GM23338 (cell line): ENCODE data around the gene GCNT2. TPM values are rescaled to one million over a fixed set of nuclear protein-coding genes. Genes with fewer than 3 reads are reported as not detected.

Source experiments
- ATAC-seq: fragments of 200-7000 bp; cut with Tn5 transposase; 3 replicates; pipeline ENCODE4 v1.9.1; 2020
- DNase-seq: peaks from one replicate; pipeline ENCODE4 v3.0.0-alpha.2; 2015; ENCODE audit warnings: low spot score
- H2AFZ ChIP-seq: fragments of 200-600 bp; sonication (generic); 2 replicates; pipeline ENCODE4 v1.8.0; 2016; ENCODE audit warnings: antibody characterized with exemption, mild to moderate bottlenecking, moderate library complexity
- H3F3A ChIP-seq: fragments of 200-600 bp; sonication (generic); replicated peaks from 2 replicates; pipeline ENCODE4 v1.8.0; 2017; ENCODE audit warnings: antibody characterized with exemption, mixed run types, low read depth
- H3K27ac ChIP-seq: fragments of 200-600 bp; sonication (generic); 2 replicates; pipeline ENCODE4 v1.6.1; 2016; ENCODE audit warnings: low read depth
- H3K27me3 ChIP-seq: fragments of 200-600 bp; sonication (generic); 2 replicates; pipeline ENCODE4 v1.8.0; 2016; ENCODE audit warnings: mild to moderate bottlenecking, mixed run types, moderate library complexity; ENCODE audit not compliant: insufficient read depth
- H3K36me3 ChIP-seq: fragments of 200-600 bp; sonication (generic); 2 replicates; pipeline ENCODE4 v1.8.0; 2016; ENCODE audit warnings: mild to moderate bottlenecking; ENCODE audit not compliant: insufficient read depth
- H3K4me1 ChIP-seq: fragments of 200-600 bp; sonication (generic); 2 replicates; pipeline ENCODE4 v1.8.0; 2016; ENCODE audit warnings: mild to moderate bottlenecking, moderate library complexity; ENCODE audit not compliant: insufficient read depth
- H3K4me2 ChIP-seq: fragments of 200-600 bp; sonication (generic); 2 replicates; pipeline ENCODE4 v1.7.1; 2017; ENCODE audit warnings: mixed run types
- H3K4me3 ChIP-seq: fragments of 200-600 bp; sonication (generic); 2 replicates; pipeline ENCODE4 v1.6.1; 2016; ENCODE audit warnings: mixed run types
- H3K79me2 ChIP-seq: fragments of 200-600 bp; sonication (generic); replicated peaks from 2 replicates; pipeline ENCODE4 v1.8.0; 2017; ENCODE audit warnings: mild to moderate bottlenecking; ENCODE audit not compliant: insufficient read depth
- H3K9me2 ChIP-seq: fragments of 200-600 bp; sonication (generic); 2 replicates; pipeline ENCODE4 v1.8.0; 2017; ENCODE audit not compliant: insufficient read depth
- H4K20me1 ChIP-seq: fragments of 200-600 bp; sonication (generic); replicated peaks from 2 replicates; pipeline ENCODE4 v1.8.0; 2017; ENCODE audit warnings: mild to moderate bottlenecking; ENCODE audit not compliant: insufficient read depth
- H3K27ac Mint-ChIP-seq: 2 replicates; pipeline ENCODE4 v1.8.0; 2020; ENCODE audit warnings: inconsistent platforms, mild to moderate bottlenecking, moderate library complexity, mixed read lengths
- H3K27me3 Mint-ChIP-seq: 3 replicates; pipeline ENCODE4 v1.8.0; 2022; ENCODE audit warnings: low read depth, mild to moderate bottlenecking, moderate library complexity, mixed read lengths, inconsistent platforms; ENCODE audit not compliant: insufficient read depth, poor library complexity
- H3K36me3 Mint-ChIP-seq: 3 replicates; pipeline ENCODE4 v1.8.0; 2021; ENCODE audit warnings: low read depth, mild to moderate bottlenecking, inconsistent platforms, moderate library complexity, mixed read lengths
- H3K4me1 Mint-ChIP-seq: 3 replicates; pipeline ENCODE4 v1.8.0; 2020; ENCODE audit warnings: mild to moderate bottlenecking, inconsistent platforms, mixed read lengths
- H3K4me3 Mint-ChIP-seq: 3 replicates; pipeline ENCODE4 v1.8.0; 2021; ENCODE audit warnings: moderate library complexity, mild to moderate bottlenecking, inconsistent platforms, mixed read lengths
- H3K9me3 Mint-ChIP-seq: 3 replicates; pipeline ENCODE4 v1.8.0; 2020; ENCODE audit warnings: moderate library complexity, mild to moderate bottlenecking, inconsistent platforms, mixed read lengths
- CREB1 ChIP-seq: fragments of 250-450 bp; sonication (Bioruptor Pico); IDR thresholded peaks from 2 replicates; pipeline ENCODE4 v1.5.0; 2020; ENCODE audit warnings: low read depth, mild to moderate bottlenecking, moderate library complexity
- EZH2 ChIP-seq: fragments of 200-600 bp; sonication (generic); IDR thresholded peaks from one replicate; pipeline ENCODE4 v1.8.0; 2017; ENCODE audit warnings: antibody characterized with exemption, mild to moderate bottlenecking, low read depth; ENCODE audit not compliant: unreplicated experiment
- EZH2phosphoT487 ChIP-seq: fragments of 200-600 bp; sonication (generic); IDR thresholded peaks from one replicate; pipeline ENCODE4 v1.8.1; 2018; ENCODE audit warnings: antibody characterized with exemption; ENCODE audit not compliant: unreplicated experiment
- JUNB ChIP-seq: IDR thresholded peaks from one replicate; pipeline ENCODE4 v1.6.1; 2016; ENCODE audit warnings: antibody characterized with exemption; ENCODE audit not compliant: unreplicated experiment
- NANOG ChIP-seq: IDR thresholded peaks from 2 replicates; pipeline ENCODE4 v1.6.1; 2016; ENCODE audit warnings: antibody characterized with exemption, borderline replicate concordance
- POLR2AphosphoS5 ChIP-seq: IDR thresholded peaks from 2 replicates; pipeline ENCODE4 v1.6.1; 2016; ENCODE audit warnings: antibody characterized with exemption, low read depth
- STAT1 ChIP-seq: IDR thresholded peaks from one replicate; pipeline ENCODE4 v1.6.1; 2016; ENCODE audit warnings: antibody characterized with exemption; ENCODE audit not compliant: unreplicated experiment
- ZNF331 ChIP-seq: fragments of 250-450 bp; sonication (Bioruptor Pico); IDR thresholded peaks from 2 replicates; pipeline ENCODE4 v1.5.0; 2020; ENCODE audit warnings: low read depth, mild to moderate bottlenecking, moderate library complexity
- polyA plus RNA-seq: library from polyadenylated mRNA; unstranded; fragments of >200 nt; fragmentation: Nextera tagmentation; extraction: Ambion mirVana; gene quantifications from 2 replicates; pipeline ENCODE4 v1.2.1, GENCODE V29; 2016
- total RNA-seq: library from RNA; depleted of rRNA; stranded (reverse); fragments of >200 nt; shearing (Covaris generic); gene quantifications from 2 replicates; pipeline ENCODE4 v1.2.3, GENCODE V29; 2014
- TF ChIP-seq, protein P1 (sequence below), 2 experiments: fragments of 200-600 bp in 1 of 2; sonication (generic) in 1 of 2; conservative IDR thresholded peaks; 2 replicates each; pipeline versions ENCODE4 v1.5.1 to v1.6.1; 2016 to 2017; ENCODE audit warnings: antibody characterized with exemption in 2 of 2, low read depth in 2 of 2, mild to moderate bottlenecking in 2 of 2, moderate library complexity in 1 of 2
- TF ChIP-seq, protein P2 (sequence below): fragments of 250-450 bp; sonication (Bioruptor Pico); IDR thresholded peaks from 2 replicates; pipeline ENCODE4 v1.5.0; 2020; ENCODE audit warnings: mild to moderate bottlenecking, moderate library complexity
- TF ChIP-seq, protein P3 (sequence below): IDR thresholded peaks from one replicate; pipeline ENCODE4 v1.6.1; 2018; ENCODE audit warnings: antibody characterized with exemption; ENCODE audit not compliant: unreplicated experiment

Gene GCNT2
- total and polyA plus RNA-seq, 2 experiments from 2014 or later = 28.3 to 137 TPM

DNA sequence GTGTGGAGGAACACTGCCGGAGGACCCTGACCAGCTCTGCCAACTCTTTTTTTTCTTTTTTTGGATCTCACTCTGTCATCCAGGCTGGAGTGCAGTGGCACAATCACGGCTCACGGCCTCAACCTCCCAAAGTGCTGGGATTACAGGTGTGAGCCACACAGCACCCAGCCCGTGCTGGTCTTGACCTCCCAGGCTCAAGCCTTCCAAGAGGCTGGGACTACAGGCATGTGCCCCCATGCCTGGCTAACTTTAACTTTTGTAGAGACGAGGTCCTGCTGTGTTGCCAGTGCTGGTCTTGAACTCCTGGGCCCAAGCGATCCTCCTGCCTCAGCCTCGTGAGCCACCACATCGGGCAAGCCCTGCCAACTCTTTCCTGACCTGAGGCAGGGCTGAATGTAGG, 11.2 kb downstream of the GCNT2 start:
- H3F3A ChIP-seq = peaks cover 7% of the 10 kb centered on the region; the same call in 1 of the 2 replicates

More for the DNA sequence above, 11.2 kb downstream of the GCNT2 start:
- no peaks in the 10 kb centered on the region for H4K20me1 ChIP-seq
- no peak overlapping the region for H3K4me2 ChIP-seq
- H3K9me2 ChIP-seq = no peaks in the 10 kb centered on the region; the same call in 1 of the 2 replicates
- DNase-seq (no peak), ATAC-seq (no peak)
- peaks cover 10% of the 10 kb centered on the region for H3K27me3 Mint-ChIP-seq
- H3K9me3 Mint-ChIP-seq = no peaks in the 10 kb centered on the region
- H3K27me3 ChIP-seq = no peaks in the 10 kb centered on the region
- no peak overlapping the region for H3K4me3 ChIP-seq
- no peak overlapping the region for H3K27ac Mint-ChIP-seq
- H3K36me3 ChIP-seq = no peaks in the 10 kb centered on the region
- peaks cover 8% of the 10 kb centered on the region; the same call in 1 of the 3 replicates for H3K36me3 Mint-ChIP-seq
- H2AFZ ChIP-seq = peak overlapping the region; percentile 16; the same call in 1 of the 2 replicates
- no peaks in the 10 kb centered on the region for H3K79me2 ChIP-seq
- no peak overlapping the region for H3K4me3 Mint-ChIP-seq
- H3K4me1 ChIP-seq = peaks cover 14% of the 10 kb centered on the region
- TF ChIP-seq STAT1 = no peak
- TF ChIP-seq CREB1 (CRISPR knock-in tag) = no peak
- TF ChIP-seq EZH2phosphoT487 = no peak
- TF ChIP-seq NANOG = no peak
- TF ChIP-seq, protein P1, sequence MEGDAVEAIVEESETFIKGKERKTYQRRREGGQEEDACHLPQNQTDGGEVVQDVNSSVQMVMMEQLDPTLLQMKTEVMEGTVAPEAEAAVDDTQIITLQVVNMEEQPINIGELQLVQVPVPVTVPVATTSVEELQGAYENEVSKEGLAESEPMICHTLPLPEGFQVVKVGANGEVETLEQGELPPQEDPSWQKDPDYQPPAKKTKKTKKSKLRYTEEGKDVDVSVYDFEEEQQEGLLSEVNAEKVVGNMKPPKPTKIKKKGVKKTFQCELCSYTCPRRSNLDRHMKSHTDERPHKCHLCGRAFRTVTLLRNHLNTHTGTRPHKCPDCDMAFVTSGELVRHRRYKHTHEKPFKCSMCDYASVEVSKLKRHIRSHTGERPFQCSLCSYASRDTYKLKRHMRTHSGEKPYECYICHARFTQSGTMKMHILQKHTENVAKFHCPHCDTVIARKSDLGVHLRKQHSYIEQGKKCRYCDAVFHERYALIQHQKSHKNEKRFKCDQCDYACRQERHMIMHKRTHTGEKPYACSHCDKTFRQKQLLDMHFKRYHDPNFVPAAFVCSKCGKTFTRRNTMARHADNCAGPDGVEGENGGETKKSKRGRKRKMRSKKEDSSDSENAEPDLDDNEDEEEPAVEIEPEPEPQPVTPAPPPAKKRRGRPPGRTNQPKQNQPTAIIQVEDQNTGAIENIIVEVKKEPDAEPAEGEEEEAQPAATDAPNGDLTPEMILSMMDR (conservative IDR thresholded peaks at IDR 0.05; ENCODE audit: low read depth in 2 of 2) = no peak
- no peak for TF ChIP-seq ZNF331 (CRISPR knock-in tag)
- no peak for TF ChIP-seq POLR2AphosphoS5
- TF ChIP-seq, protein P2, sequence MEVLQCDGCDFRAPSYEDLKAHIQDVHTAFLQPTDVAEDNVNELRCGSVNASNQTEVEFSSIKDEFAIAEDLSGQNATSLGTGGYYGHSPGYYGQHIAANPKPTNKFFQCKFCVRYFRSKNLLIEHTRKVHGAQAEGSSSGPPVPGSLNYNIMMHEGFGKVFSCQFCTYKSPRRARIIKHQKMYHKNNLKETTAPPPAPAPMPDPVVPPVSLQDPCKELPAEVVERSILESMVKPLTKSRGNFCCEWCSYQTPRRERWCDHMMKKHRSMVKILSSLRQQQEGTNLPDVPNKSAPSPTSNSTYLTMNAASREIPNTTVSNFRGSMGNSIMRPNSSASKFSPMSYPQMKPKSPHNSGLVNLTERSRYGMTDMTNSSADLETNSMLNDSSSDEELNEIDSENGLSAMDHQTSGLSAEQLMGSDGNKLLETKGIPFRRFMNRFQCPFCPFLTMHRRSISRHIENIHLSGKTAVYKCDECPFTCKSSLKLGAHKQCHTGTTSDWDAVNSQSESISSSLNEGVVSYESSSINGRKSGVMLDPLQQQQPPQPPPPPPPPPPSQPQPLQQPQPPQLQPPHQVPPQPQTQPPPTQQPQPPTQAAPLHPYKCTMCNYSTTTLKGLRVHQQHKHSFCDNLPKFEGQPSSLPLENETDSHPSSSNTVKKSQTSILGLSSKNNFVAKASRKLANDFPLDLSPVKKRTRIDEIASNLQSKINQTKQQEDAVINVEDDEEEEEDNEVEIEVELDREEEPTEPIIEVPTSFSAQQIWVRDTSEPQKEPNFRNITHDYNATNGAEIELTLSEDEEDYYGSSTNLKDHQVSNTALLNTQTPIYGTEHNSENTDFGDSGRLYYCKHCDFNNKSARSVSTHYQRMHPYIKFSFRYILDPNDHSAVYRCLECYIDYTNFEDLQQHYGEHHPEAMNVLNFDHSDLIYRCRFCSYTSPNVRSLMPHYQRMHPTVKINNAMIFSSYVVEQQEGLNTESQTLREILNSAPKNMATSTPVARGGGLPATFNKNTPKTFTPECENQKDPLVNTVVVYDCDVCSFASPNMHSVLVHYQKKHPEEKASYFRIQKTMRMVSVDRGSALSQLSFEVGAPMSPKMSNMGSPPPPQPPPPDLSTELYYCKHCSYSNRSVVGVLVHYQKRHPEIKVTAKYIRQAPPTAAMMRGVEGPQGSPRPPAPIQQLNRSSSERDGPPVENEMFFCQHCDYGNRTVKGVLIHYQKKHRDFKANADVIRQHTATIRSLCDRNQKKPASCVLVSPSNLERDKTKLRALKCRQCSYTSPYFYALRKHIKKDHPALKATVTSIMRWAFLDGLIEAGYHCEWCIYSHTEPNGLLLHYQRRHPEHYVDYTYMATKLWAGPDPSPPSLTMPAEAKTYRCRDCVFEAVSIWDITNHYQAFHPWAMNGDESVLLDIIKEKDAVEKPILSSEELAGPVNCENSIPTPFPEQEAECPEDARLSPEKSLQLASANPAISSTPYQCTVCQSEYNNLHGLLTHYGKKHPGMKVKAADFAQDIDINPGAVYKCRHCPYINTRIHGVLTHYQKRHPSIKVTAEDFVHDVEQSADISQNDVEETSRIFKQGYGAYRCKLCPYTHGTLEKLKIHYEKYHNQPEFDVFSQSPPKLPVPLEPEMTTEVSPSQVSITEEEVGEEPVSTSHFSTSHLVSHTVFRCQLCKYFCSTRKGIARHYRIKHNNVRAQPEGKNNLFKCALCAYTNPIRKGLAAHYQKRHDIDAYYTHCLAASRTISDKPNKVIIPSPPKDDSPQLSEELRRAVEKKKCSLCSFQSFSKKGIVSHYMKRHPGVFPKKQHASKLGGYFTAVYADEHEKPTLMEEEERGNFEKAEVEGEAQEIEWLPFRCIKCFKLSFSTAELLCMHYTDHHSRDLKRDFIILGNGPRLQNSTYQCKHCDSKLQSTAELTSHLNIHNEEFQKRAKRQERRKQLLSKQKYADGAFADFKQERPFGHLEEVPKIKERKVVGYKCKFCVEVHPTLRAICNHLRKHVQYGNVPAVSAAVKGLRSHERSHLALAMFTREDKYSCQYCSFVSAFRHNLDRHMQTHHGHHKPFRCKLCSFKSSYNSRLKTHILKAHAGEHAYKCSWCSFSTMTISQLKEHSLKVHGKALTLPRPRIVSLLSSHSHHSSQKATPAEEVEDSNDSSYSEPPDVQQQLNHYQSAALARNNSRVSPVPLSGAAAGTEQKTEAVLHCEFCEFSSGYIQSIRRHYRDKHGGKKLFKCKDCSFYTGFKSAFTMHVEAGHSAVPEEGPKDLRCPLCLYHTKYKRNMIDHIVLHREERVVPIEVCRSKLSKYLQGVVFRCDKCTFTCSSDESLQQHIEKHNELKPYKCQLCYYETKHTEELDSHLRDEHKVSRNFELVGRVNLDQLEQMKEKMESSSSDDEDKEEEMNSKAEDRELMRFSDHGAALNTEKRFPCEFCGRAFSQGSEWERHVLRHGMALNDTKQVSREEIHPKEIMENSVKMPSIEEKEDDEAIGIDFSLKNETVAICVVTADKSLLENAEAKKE (CRISPR knock-in tag) = no peak
- no peak for TF ChIP-seq EZH2
- TF ChIP-seq, protein P3, sequence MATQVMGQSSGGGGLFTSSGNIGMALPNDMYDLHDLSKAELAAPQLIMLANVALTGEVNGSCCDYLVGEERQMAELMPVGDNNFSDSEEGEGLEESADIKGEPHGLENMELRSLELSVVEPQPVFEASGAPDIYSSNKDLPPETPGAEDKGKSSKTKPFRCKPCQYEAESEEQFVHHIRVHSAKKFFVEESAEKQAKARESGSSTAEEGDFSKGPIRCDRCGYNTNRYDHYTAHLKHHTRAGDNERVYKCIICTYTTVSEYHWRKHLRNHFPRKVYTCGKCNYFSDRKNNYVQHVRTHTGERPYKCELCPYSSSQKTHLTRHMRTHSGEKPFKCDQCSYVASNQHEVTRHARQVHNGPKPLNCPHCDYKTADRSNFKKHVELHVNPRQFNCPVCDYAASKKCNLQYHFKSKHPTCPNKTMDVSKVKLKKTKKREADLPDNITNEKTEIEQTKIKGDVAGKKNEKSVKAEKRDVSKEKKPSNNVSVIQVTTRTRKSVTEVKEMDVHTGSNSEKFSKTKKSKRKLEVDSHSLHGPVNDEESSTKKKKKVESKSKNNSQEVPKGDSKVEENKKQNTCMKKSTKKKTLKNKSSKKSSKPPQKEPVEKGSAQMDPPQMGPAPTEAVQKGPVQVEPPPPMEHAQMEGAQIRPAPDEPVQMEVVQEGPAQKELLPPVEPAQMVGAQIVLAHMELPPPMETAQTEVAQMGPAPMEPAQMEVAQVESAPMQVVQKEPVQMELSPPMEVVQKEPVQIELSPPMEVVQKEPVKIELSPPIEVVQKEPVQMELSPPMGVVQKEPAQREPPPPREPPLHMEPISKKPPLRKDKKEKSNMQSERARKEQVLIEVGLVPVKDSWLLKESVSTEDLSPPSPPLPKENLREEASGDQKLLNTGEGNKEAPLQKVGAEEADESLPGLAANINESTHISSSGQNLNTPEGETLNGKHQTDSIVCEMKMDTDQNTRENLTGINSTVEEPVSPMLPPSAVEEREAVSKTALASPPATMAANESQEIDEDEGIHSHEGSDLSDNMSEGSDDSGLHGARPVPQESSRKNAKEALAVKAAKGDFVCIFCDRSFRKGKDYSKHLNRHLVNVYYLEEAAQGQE = no peak
- no peak for TF ChIP-seq JUNB
- H3K27ac ChIP-seq = 0 out of 2 replicates have a peak overlapping the region, but pooled peaks have one; percentile 63
- H3K4me1 Mint-ChIP-seq = peaks cover 35% of the 10 kb centered on the region
